Breast epithelium (tissue), 4 donors: ENCODE results near the gene LZTS3. TPM values are rescaled to one million over a fixed set of nuclear protein-coding genes. Genes with fewer than 3 reads are reported as not detected.
A peak's percentile ranks its signal among the peaks of the same experiment; 100 is the strongest.

Source experiments
- DNase-seq, 2 donors: peaks; one replicate each; pipeline ENCODE4 v3.0.0-alpha.2; 2019; ENCODE audit warnings: low spot score in 2 of 2
- H3K27ac ChIP-seq, 2 donors: fragments of 200-600 bp; sonication (generic) in 1 of 2; one replicate each; pipeline ENCODE4 v1.5.1; 2016 to 2019; ENCODE audit warnings: mild to moderate bottlenecking in 1 of 2
- H3K27me3 ChIP-seq, 2 donors: fragments of 200-600 bp; sonication (generic) in 1 of 2; one replicate each; pipeline versions ENCODE4 v1.5.1 to v1.6.0; 2017 to 2019; ENCODE audit warnings: control low read depth in 1 of 2, mild to moderate bottlenecking in 1 of 2
- H3K36me3 ChIP-seq: fragments of 200-600 bp; one replicate; pipeline ENCODE4 v1.5.1; 2019
- H3K4me1 ChIP-seq, 2 donors: fragments of 200-600 bp; sonication (generic); one replicate each; pipeline ENCODE4 v1.5.1; 2016 to 2019; ENCODE audit warnings: control low read depth in 1 of 2
- H3K4me3 ChIP-seq, 3 donors: fragments of 200-600 bp; sonication (generic); 1 replicate in 2 of 3; 2 replicates in 1 of 3; pipeline ENCODE4 v1.5.1; 2016 to 2019; ENCODE audit warnings: mild to moderate bottlenecking in 3 of 3, moderate library complexity in 2 of 3
- H3K9me3 ChIP-seq, 2 donors: fragments of 200-600 bp; sonication (generic) in 1 of 2; one replicate each; pipeline ENCODE4 v1.5.1; 2016 to 2019; ENCODE audit warnings: control low read depth in 1 of 2
- CTCF ChIP-seq, 3 donors: fragments of 450-650 bp; IDR thresholded peaks; one replicate each; pipeline ENCODE4 v1.5.1; 2016 to 2017; ENCODE audit warnings: antibody characterized with exemption in 3 of 3, mild to moderate bottlenecking in 3 of 3, moderate library complexity in 3 of 3
- POLR2A ChIP-seq: fragments of 450-650 bp; IDR thresholded peaks from one replicate; pipeline ENCODE4 v1.6.1; 2016; ENCODE audit warnings: antibody characterized with exemption, mild to moderate bottlenecking, moderate library complexity
- POLR2AphosphoS5 ChIP-seq, 3 donors: sonication (generic); formaldehyde crosslinking; IDR thresholded peaks; one replicate each; pipeline ENCODE4 v1.6.1; 2017; ENCODE audit warnings: antibody characterized with exemption in 3 of 3
- intact Hi-C: fragments of 100-400 bp; cut with DNase I; formaldehyde crosslinking; loops from one replicate; pipeline ENCODE4 v1.15.1; 2023; ENCODE audit warnings: low total_unique reads
- total RNA-seq, 3 donors: library from RNA; depleted of rRNA; stranded (reverse); fragments of >200 nt; gene quantifications; one replicate each; pipeline ENCODE4 v1.1.0, GENCODE V29; 2016

Gene LZTS3
- total RNA-seq, 3 donors from 2014 or later, result 9.3 to 12.1 (median 11.3) TPM

- Histone ChIP-seq H3K4me3 (peak within 1 kb of the TSS; percentile 70 to 83 (median 79)), H3K27me3 (no peaks in the 10 kb centered on the region), H3K27ac (peak within 1 kb of the TSS; percentile 89 to 91), H3K4me1 (peaks cover 0 to 11% of the 10 kb centered on the region in 2 donors), H3K9me3 (no peaks in the 10 kb centered on the region), H3K36me3 (peaks cover 11% of the 10 kb centered on the region)
- intact Hi-C loops, result no loop called here
- peak; percentile 80 to 86 for DNase-seq
- TF ChIP-seq POLR2AphosphoS5 (IDR thresholded peaks at IDR 0.05) (peak; percentile 78 to 93 (median 84)), CTCF (IDR thresholded peaks at IDR 0.05) (no peak), POLR2A (peak; percentile 74)
Measured at GRCh38 chr20:3204124-3204794, 30.9 kb upstream of the LZTS3 start, which contains the start of gene DDRGK1. Gene DDRGK1 (minus strand): TSS chr20:3204682. CDS start chr20:3204627, 55 bp downstream.

- Histone ChIP-seq H3K27me3 (no peaks in the 10 kb centered on the region), H3K4me3 (peak overlapping the region; percentile 70 to 83 (median 79)), H3K9me3 (no peaks in the 10 kb centered on the region), H3K36me3 (peaks cover 14% of the 10 kb centered on the region), H3K27ac (peak overlapping the region; percentile 89 to 91), H3K4me1 (peaks cover 0 to 11% of the 10 kb centered on the region in 2 donors)
- intact Hi-C loops, result no loop called here
- no peak for TF ChIP-seq POLR2AphosphoS5 (IDR thresholded peaks at IDR 0.05)
- no peak for DNase-seq
Measured at GRCh38 chr20:3203315-3204123, 30.2 kb upstream of the LZTS3 start.

- intact Hi-C loops, result no loop called here
- Histone ChIP-seq H3K4me3 (peak overlapping the region; percentile 70 to 83 (median 79)), H3K9me3 (no peaks in the 10 kb centered on the region), H3K27me3 (no peaks in the 10 kb centered on the region), H3K4me1 (peaks cover 0 to 11% of the 10 kb centered on the region in 2 donors), H3K27ac (peak overlapping the region; percentile 89 to 91), H3K36me3 (peaks cover 14% of the 10 kb centered on the region)
- no peak for DNase-seq
- TF ChIP-seq CTCF (IDR thresholded peaks at IDR 0.05), result no peak
- TF ChIP-seq POLR2AphosphoS5 (IDR thresholded peaks at IDR 0.05), result no peak
- TF ChIP-seq POLR2A, result no peak
Measured at GRCh38 chr20:3202965-3203314, 29.6 kb upstream of the LZTS3 start.

GRCh38 chr20:3199976-3200755 is 26.8 kb upstream of the LZTS3 start:
- DNase-seq, result no peak
- TF ChIP-seq CTCF (IDR thresholded peaks at IDR 0.05) (no peak), POLR2AphosphoS5 (IDR thresholded peaks at IDR 0.05) (no peak), POLR2A (no peak)
- Histone ChIP-seq H3K36me3 (peaks cover 14% of the 10 kb centered on the region), H3K4me3 (no peak overlapping the region), H3K27me3 (no peaks in the 10 kb centered on the region), H3K9me3 (no peaks in the 10 kb centered on the region), H3K4me1 (peaks cover 0 to 11% of the 10 kb centered on the region in 2 donors), H3K27ac (no peak overlapping the region)
- intact Hi-C loops, result no loop called here

- H3K4me1 ChIP-seq, result peaks cover 0 to 11% of the 10 kb centered on the region in 2 donors
- peaks cover 17% of the 10 kb centered on the region for H3K36me3 ChIP-seq
- no peaks in the 10 kb centered on the region for H3K27me3 ChIP-seq
- no peak overlapping the region for H3K27ac ChIP-seq
- no peak for DNase-seq
- TF ChIP-seq POLR2A (no peak), POLR2AphosphoS5 (IDR thresholded peaks at IDR 0.05) (no peak), CTCF (IDR thresholded peaks at IDR 0.05) (no peak)
- H3K4me3 ChIP-seq, result no peak overlapping the region
- H3K9me3 ChIP-seq, result no peaks in the 10 kb centered on the region
- intact Hi-C loops, result no loop called here
Measured at GRCh38 chr20:3199206-3199605, 25.9 kb upstream of the LZTS3 start.
